Glutamatergic neuron (in vitro differentiated cells): Measurements from ENCODE around the gene CASK. TPM values are rescaled to one million over a fixed set of nuclear protein-coding genes. Genes with fewer than 3 reads are reported as not detected.

ENCODE experiments used
- DNase-seq: peaks from one replicate; pipeline ENCODE4 v3.0.0; 2022
- H3K27ac Mint-ChIP-seq: one replicate; pipeline ENCODE4 v1.8.0; 2020; ENCODE audit warnings: mild to moderate bottlenecking, mixed read lengths, inconsistent platforms; ENCODE audit not compliant: unreplicated experiment
- H3K27me3 Mint-ChIP-seq: one replicate; pipeline ENCODE4 v1.8.0; 2020; ENCODE audit warnings: mild to moderate bottlenecking, moderate library complexity, mixed read lengths, inconsistent platforms; ENCODE audit not compliant: unreplicated experiment
- H3K36me3 Mint-ChIP-seq: one replicate; pipeline ENCODE4 v1.8.0; 2020; ENCODE audit warnings: mild to moderate bottlenecking, mixed read lengths, inconsistent platforms; ENCODE audit not compliant: unreplicated experiment
- H3K4me1 Mint-ChIP-seq: one replicate; pipeline ENCODE4 v1.8.0; 2020; ENCODE audit warnings: mild to moderate bottlenecking, low read depth, mixed read lengths, inconsistent platforms; ENCODE audit not compliant: unreplicated experiment
- H3K4me3 Mint-ChIP-seq: one replicate; pipeline ENCODE4 v1.8.0; 2020; ENCODE audit warnings: mild to moderate bottlenecking, mixed read lengths, inconsistent platforms; ENCODE audit not compliant: unreplicated experiment
- H3K9me3 Mint-ChIP-seq: one replicate; pipeline ENCODE4 v1.8.0; 2020; ENCODE audit warnings: mild to moderate bottlenecking, moderate library complexity, mixed read lengths, inconsistent platforms; ENCODE audit not compliant: unreplicated experiment
- CTCF ChIP-seq: fragments of 200-600 bp; sonication (generic); IDR thresholded peaks from one replicate; pipeline ENCODE4 v1.5.0; 2021; ENCODE audit not compliant: partially characterized antibody, unreplicated experiment
- total RNA-seq: library from RNA; stranded (reverse); fragmentation: NEBNext Ultra II Directional; extraction: Animal tissue kit (Norgen Biotek cat#: 25700); gene quantifications from one replicate; pipeline ENCODE4 v1.2.1, GENCODE V29; 2021; ENCODE audit not compliant: unreplicated experiment

The CASK gene
- total RNA-seq, 1 donor from 2014 or later = 173 TPM

GRCh38 chrX:41827886-41828285 lies 95.5 kb downstream of the CASK start:
- Mint-ChIP-seq H3K9me3 (peaks cover 2% of the 10 kb centered on the region), H3K36me3 (no peaks in the 10 kb centered on the region), H3K4me1 (peaks cover 8% of the 10 kb centered on the region), H3K27me3 (peaks cover 3% of the 10 kb centered on the region), H3K4me3 (no peak overlapping the region), H3K27ac (no peak overlapping the region)
- no peak for TF ChIP-seq CTCF
- no peak for DNase-seq

- DNase-seq = no peak
- Mint-ChIP-seq H3K27ac (no peak overlapping the region), H3K4me1 (peaks cover 8% of the 10 kb centered on the region), H3K4me3 (no peak overlapping the region), H3K27me3 (peaks cover 3% of the 10 kb centered on the region), H3K9me3 (peaks cover 2% of the 10 kb centered on the region), H3K36me3 (no peaks in the 10 kb centered on the region)
- TF ChIP-seq CTCF = no peak
Measured at GRCh38 chrX:41825796-41826195, 97.6 kb downstream of the CASK start.

DNA sequence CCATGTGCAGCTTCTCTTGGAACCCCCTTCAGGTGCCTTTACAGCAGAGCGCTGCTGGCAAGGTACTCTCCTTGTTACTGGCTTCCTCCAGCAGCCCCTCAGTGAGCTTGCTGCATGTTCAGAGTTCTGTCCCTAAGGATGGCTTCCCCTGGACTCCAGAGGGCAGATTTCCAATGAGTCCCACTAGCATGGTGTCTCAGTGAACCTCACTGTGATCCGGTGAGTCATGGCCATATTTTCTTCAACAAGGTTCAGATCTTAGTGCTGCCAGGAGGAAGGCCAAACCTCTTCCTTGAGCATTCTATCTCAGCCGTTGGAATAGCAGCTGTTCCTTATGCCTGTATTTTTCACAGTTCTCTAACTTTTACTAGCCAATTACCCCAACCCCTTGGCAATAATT lies 98.8 kb downstream of the CASK start:
- H3K9me3 Mint-ChIP-seq = peaks cover 2% of the 10 kb centered on the region
- peaks cover 8% of the 10 kb centered on the region for H3K4me1 Mint-ChIP-seq
- no peak for TF ChIP-seq CTCF
- H3K27me3 Mint-ChIP-seq = peaks cover 3% of the 10 kb centered on the region
- no peak overlapping the region for H3K4me3 Mint-ChIP-seq
- H3K36me3 Mint-ChIP-seq = no peaks in the 10 kb centered on the region
- DNase-seq = no peak
- H3K27ac Mint-ChIP-seq = no peak overlapping the region

GRCh38 chrX:41823402-41823801 lies 100.0 kb downstream of the CASK start:
- H3K36me3 Mint-ChIP-seq = no peaks in the 10 kb centered on the region
- peaks cover 2% of the 10 kb centered on the region for H3K9me3 Mint-ChIP-seq
- H3K4me1 Mint-ChIP-seq = peaks cover 6% of the 10 kb centered on the region
- H3K27me3 Mint-ChIP-seq = no peaks in the 10 kb centered on the region
- H3K4me3 Mint-ChIP-seq = no peak overlapping the region
- DNase-seq = no peak
- no peak for TF ChIP-seq CTCF
- H3K27ac Mint-ChIP-seq = no peak overlapping the region

- H3K27me3 Mint-ChIP-seq = no peaks in the 10 kb centered on the region
- DNase-seq = no peak
- H3K4me1 Mint-ChIP-seq = peaks cover 3% of the 10 kb centered on the region
- no peaks in the 10 kb centered on the region for H3K36me3 Mint-ChIP-seq
- H3K4me3 Mint-ChIP-seq = no peak overlapping the region
- TF ChIP-seq CTCF = no peak
- H3K27ac Mint-ChIP-seq = no peak overlapping the region
- H3K9me3 Mint-ChIP-seq = peaks cover 2% of the 10 kb centered on the region
Measured at GRCh38 chrX:41822892-41823291, 100.5 kb downstream of the CASK start.
